Activated CD4-positive, alpha-beta T cell treated with anti-CD3 and anti-CD28 coated beads, Interleukin-2, amount 50 U/mL, for 48 hours (primary cell): ENCODE data around the gene IMPACT.

Experiments used
- DNase-seq, 2 experiments: peaks; one replicate each; pipeline ENCODE4 v3.0.0-alpha.2; 2020

The IMPACT gene

DNA sequence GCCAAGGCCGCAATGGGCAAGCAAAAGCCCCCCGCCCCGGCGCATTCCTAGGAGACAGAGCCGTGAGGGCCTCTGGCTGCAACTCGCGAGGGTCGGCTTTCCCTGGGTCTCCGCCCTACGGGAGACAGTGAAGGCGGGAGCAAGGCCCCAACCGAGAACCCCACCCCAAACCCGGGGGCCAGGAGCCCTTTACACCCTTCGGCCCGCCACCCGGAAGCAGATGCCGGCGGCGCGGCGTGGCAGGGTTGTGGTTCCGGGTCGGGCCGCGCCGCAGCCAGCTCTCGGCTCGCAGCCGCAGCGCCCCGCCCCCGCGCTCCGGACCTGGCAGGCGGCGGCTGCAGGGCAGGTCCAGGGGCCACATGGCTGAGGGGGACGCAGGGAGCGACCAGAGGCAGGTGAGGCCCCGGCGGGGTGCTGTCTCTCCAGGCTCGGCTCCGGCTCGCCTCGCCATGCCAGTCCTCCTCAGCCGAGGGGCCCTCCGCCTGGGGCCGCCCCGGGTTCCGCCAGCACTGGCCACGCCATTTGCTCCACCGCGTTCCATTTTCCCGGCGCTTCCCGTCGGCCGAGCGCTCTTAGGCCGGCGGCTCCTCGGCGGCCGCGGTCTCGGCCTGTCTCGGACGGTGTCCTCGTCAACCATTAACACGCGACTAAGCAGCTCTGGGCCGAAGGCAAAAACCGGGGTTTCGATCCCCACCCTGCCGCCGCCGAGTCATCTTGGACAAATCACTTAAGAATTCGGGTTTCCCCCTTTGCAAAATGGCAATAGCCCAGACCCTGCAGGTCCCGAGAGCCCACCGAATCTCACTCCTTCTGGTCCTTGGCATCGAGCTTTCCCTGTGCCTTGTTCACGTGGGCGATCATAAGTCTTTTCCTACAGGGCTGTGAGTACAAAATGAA, at the start of gene IMPACT:
Gene IMPACT, plus strand, starts transcription at position 273 of the 897 bp plus-strand sequence. Its CDS starts 87 bp downstream, at position 360.
- DNase-seq, result peak; percentile 76 to 80

DNA sequence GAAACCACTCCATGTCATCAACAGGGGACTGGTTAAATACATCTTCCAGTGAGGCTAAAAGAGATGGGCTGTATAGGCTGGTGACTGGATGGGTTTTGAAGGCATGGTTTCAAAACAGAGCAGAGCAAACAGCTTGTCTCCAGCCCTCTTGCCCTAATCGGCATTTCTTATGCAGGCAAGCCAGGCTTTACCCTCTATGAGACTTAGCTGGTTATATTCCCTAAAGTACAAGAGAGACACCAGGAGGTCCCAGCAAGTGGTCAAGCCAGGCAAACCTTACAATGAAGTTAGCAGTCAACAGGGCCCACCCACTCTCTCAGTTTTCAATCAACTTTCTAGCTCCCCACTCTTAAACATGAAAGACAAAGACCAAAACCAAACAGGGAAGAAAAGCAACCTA, 47.9 kb upstream of the IMPACT start:
- no peak for DNase-seq

- DNase-seq, result no peak
Observed at GRCh38 chr18:24380163-24380747, 46.2 kb upstream of the IMPACT start.

DNA sequence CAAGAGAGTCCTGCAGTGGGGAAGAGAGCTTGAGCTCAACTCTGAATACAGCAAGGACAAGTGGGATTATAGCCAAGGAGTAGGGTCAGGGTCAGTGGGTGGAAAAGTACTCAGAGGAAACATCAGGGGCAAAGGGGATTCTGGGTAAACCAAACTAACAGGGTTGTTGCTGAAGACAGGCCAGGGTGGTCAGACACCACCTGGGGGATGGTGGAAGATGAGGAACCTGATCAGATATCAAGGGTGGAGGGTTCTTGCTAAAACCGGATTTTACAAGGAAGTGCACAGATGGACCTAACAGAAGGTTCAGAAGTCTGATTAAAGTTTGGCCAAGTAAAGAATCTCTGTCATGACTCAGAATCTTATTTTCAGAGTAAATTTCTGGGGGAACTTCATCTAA, 45.3 kb upstream of the IMPACT start:
- DNase-seq, result no peak

- DNase-seq, result no peak
Observed at GRCh38 chr18:24386681-24387080, 39.8 kb upstream of the IMPACT start.

DNA sequence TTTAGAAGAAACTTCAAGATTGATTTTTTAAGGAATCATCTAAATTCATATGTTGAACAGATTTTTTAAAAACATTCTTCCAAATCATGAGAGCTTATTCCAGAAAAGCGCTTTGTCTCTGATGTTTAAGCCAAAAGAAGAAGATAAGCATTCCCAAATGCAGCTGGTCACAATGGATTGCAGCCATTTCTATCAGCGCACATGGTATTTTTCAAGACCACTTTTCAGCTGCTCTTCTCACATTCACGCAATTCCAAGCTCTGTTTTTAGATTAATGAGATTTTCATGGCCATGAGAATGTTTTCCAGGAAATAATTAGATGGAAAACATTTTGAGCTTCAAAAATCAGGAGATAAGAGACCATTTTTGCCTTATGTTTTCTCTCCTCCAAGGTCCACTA, 37.5 kb upstream of the IMPACT start:
- DNase-seq, result no peak

GRCh38 chr18:24395049-24395795, 31.2 kb upstream of the IMPACT start:
- no peak for DNase-seq

DNA sequence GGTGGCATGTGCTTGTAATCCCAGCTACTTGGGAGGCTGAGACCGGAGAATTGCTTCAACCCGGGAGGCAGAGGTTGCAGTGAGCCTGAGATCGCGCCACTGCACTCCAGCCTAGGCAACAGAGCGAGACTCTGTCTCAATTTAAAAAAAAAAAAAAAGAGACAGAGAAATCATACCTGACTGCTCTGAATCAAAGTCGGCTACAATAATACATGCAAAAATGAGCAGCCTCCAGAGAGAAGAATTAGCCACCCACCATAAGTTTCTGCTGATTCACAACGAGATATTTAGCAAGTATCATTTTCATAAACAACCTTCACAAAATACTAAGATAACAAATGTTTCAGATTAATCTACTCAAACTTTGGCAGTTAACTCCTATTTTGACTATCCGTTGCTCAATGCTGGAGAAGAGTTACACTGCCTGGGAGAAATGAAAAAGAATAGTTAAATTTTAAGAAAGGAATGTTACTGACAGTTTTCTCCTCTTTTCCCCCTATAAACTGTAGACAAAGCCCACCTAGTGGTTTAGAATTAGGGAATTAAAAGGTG, 30.3 kb upstream of the IMPACT start:
- DNase-seq, result no peak

GRCh38 chr18:24397131-24397693, 29.3 kb upstream of the IMPACT start:
- peak; percentile 26 to 36 for DNase-seq

DNA sequence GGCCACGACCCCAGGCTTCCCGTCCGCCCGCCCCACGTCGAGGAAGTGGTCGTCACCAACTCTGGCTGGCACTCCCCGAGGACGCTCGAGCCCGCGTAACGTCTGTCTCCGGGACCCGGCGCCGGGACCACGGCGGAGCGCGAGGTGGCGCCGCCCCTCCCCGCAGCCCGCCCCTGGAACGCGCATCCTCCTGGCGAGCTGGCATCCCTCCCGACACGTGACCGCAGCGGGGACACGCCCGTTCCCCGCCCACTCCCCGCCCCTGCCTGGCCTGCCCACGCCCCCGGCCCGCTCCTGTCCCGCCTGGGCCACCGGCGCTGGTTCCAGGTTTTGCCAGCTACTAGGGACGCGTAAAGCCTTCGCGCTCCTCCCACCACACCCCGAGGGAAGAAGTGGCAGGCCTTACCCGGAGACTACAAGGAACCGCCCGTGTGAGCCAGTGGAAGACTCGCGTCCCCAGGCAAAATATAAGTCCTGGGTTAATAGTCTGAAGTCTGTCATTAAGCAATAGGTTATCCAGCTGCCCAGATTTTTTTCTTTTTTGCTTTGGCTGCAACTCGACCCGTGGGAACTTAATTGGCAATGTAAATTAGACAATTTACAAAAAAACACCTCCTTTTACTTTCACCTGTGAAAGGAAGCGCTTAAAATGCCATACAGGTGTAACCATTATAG, 28.6 kb upstream of the IMPACT start, which contains the start of gene OSBPL1A:
Gene OSBPL1A, minus strand, starts transcription at position 131 of the 675 bp plus-strand sequence. CDS start 20,291 bp downstream, outside the sequence.
- DNase-seq, result peak; percentile 81 to 82

GRCh38 chr18:24398540-24398939, 27.9 kb upstream of the IMPACT start:
- no peak for DNase-seq

GRCh38 chr18:24400587-24400986, 25.9 kb upstream of the IMPACT start:
- no peak for DNase-seq

DNA sequence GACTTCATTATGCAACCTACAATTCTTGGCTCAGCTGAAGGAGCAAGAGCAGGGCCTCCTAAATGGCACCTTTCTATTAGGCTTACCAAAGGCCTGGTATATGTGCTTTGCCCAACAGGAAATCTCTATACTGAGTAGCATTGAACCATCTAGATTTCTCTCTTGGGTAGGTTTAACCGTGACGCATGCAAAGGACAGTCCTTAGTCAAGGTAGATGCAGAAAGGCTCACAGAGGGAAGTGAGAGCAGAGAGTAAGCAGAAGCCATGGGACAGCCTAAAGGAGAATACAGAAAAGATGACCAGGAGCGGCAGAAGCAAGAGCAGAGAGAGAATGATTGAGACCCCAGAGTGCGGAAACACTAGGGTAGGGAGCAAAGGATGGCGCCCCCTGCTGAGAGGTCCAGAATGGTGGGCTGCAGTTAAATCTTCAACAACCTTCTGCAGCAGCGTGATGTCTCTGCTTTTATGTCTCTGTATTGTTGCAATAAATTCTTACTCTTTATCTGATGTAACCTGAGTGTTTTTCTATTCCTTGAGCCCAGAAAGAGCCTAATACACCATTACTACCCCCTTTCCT, 24.2 kb upstream of the IMPACT start:
- DNase-seq, result peak in 1 of 2 experiments; percentile 15

GRCh38 chr18:24403076-24403475, 23.4 kb upstream of the IMPACT start:
- no peak for DNase-seq

- no peak for DNase-seq
Observed at GRCh38 chr18:24404591-24404990, 21.9 kb upstream of the IMPACT start.

DNA sequence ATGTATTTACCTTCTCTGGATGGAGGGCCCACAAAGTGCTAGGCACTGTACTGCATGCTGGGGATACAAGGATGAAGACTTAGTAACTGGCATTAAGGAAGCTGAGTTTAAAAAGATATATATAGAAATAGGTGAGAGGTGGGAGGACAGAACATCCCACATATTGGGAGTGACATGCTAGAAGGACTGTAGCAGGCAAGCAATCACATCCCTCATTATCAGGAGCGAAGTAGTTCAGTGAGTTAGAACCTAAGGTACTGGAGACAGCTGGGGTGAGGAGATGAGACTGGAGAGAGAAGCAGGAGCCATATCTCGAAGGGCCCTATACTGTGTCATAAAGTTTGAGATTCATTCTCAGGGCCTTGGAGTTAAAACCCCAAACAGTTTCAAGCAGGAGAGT, 18.0 kb upstream of the IMPACT start:
- no peak for DNase-seq

DNA sequence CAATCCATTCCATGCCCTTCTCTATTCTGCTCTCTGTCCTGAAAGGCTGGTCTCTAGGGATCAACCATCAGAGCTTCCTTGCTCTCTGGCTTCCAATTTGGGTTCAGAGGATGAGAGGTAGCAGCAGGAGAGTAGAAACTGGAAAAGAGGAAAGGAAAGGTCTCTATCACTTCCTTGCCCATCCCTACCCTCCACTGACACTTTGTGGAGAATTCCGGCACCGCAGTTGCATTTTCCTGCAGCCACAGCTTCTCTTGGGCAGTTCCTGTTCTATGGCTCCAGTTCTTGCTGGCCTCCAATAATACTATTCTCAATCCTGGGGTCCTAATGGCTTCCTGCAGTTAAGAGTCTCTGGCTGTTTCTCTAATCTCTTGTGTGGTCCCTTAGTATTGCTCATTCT, 13.3 kb upstream of the IMPACT start:
- no peak for DNase-seq

- DNase-seq, result peak; percentile 29 to 50
Observed at GRCh38 chr18:24414349-24415003, 12.0 kb upstream of the IMPACT start.

GRCh38 chr18:24417480-24417879, 9.0 kb upstream of the IMPACT start:
- DNase-seq, result no peak

DNA sequence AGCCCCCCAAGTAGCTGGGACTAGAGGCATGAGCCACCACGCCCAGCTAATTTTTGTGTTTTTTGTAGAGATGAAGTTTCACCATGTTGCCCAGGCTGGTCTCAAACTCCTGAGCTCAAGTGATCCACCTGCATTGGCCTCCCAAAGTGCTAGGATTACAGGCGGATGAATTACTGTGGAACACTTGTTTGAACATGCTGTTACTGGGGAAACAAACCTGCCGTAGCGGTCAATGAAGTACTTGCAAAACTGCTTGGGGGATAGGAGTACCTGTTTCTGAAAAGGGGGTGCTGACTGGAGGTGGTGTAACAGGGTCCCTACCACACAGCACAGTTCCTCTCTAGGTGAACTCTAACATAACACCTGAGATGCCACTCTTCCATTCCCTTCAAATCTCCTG, 5.9 kb upstream of the IMPACT start:
- no peak for DNase-seq

- DNase-seq, result no peak
Observed at GRCh38 chr18:24421831-24422230, 4.6 kb upstream of the IMPACT start.
